Measurements from ENCODE around the gene NFKB2. TPM values are rescaled to one million over a fixed set of nuclear protein-coding genes. Genes with fewer than 3 reads are reported as not detected.

The NFKB2 gene
- total and polyA plus RNA-seq, 4 donors, result 6.4 to 16.6 (median 12.2) TPM

GRCh38 chr10:102375867-102376266, 19.6 kb upstream of the NFKB2 start:
- Histone ChIP-seq H3K36me3 (ENCODE audit: control insufficient read depth, insufficient read depth, low read length) (peaks cover 79% of the 10 kb centered on the region), H3K9me3 (ENCODE audit: control insufficient read depth, insufficient read depth, low read length) (peaks cover 2% of the 10 kb centered on the region), H3K27me3 (ENCODE audit: control insufficient read depth, insufficient read depth, low read length) (no peaks in the 10 kb centered on the region), H3K27ac (ENCODE audit: low read depth, low read length) (no peak overlapping the region), H3K4me1 (ENCODE audit: control insufficient read depth, insufficient read depth, low read length) (no peaks in the 10 kb centered on the region), H3K4me3 (ENCODE audit: low read depth, low read length) (no peak overlapping the region)
- no peak for DNase-seq (ENCODE audit: low read depth in 4 of 6, low spot score in 6 of 6)
- 71% methylated on average over 2 of the region's 2 CpGs for whole genome bisulfite sequencing (ENCODE audit: insufficient coverage)

GRCh38 chr10:102376901-102377300, 18.6 kb upstream of the NFKB2 start:
- Histone ChIP-seq H3K9me3 (ENCODE audit: control insufficient read depth, insufficient read depth, low read length) (no peaks in the 10 kb centered on the region), H3K27ac (ENCODE audit: low read depth, low read length) (no peak overlapping the region), H3K27me3 (ENCODE audit: control insufficient read depth, insufficient read depth, low read length) (no peaks in the 10 kb centered on the region), H3K4me3 (ENCODE audit: low read depth, low read length) (no peak overlapping the region), H3K36me3 (ENCODE audit: control insufficient read depth, insufficient read depth, low read length) (peaks cover 81% of the 10 kb centered on the region), H3K4me1 (ENCODE audit: control insufficient read depth, insufficient read depth, low read length) (no peaks in the 10 kb centered on the region)
- 93% methylated on average over 6 of the region's 12 CpGs for WGBS (ENCODE audit: insufficient coverage)
- no peak for DNase-seq (ENCODE audit: low read depth in 4 of 6, low spot score in 6 of 6)

GRCh38 chr10:102379383-102379782, 16.1 kb upstream of the NFKB2 start:
- peaks cover 77% of the 10 kb centered on the region for H3K36me3 ChIP-seq (ENCODE audit: control insufficient read depth, insufficient read depth, low read length)
- 96% methylated on average over 6 of the region's 6 CpGs for WGBS (ENCODE audit: insufficient coverage)
- no peaks in the 10 kb centered on the region for H3K4me1 ChIP-seq (ENCODE audit: control insufficient read depth, insufficient read depth, low read length)

GRCh38 chr10:102381983-102382382, 13.5 kb upstream of the NFKB2 start:
- Histone ChIP-seq H3K27ac (ENCODE audit: low read depth, low read length) (no peak overlapping the region), H3K4me1 (ENCODE audit: control insufficient read depth, insufficient read depth, low read length) (peaks cover 8% of the 10 kb centered on the region), H3K9me3 (ENCODE audit: control insufficient read depth, insufficient read depth, low read length) (no peaks in the 10 kb centered on the region), H3K36me3 (ENCODE audit: control insufficient read depth, insufficient read depth, low read length) (peaks cover 53% of the 10 kb centered on the region), H3K27me3 (ENCODE audit: control insufficient read depth, insufficient read depth, low read length) (no peaks in the 10 kb centered on the region), H3K4me3 (ENCODE audit: low read depth, low read length) (no peak overlapping the region)
- DNase-seq (ENCODE audit: low read depth in 4 of 6, low spot score in 6 of 6), result no peak
- 95% methylated on average over 7 of the region's 9 CpGs for WGBS (ENCODE audit: insufficient coverage)

More at GRCh38 chr10:102379383-102379782, 16.1 kb upstream of the NFKB2 start:
- H3K9me3 ChIP-seq (ENCODE audit: control insufficient read depth, insufficient read depth, low read length), result no peaks in the 10 kb centered on the region
- no peak for DNase-seq (ENCODE audit: low read depth in 4 of 6, low spot score in 6 of 6)
- H3K4me3 ChIP-seq (ENCODE audit: low read depth, low read length), result no peak overlapping the region
- H3K27me3 ChIP-seq (ENCODE audit: control insufficient read depth, insufficient read depth, low read length), result no peaks in the 10 kb centered on the region
- H3K27ac ChIP-seq (ENCODE audit: low read depth, low read length), result no peak overlapping the region

GRCh38 chr10:102382871-102383270, 12.6 kb upstream of the NFKB2 start:
- Histone ChIP-seq H3K27me3 (ENCODE audit: control insufficient read depth, insufficient read depth, low read length) (no peaks in the 10 kb centered on the region), H3K9me3 (ENCODE audit: control insufficient read depth, insufficient read depth, low read length) (no peaks in the 10 kb centered on the region), H3K4me3 (ENCODE audit: low read depth, low read length) (no peak overlapping the region), H3K27ac (ENCODE audit: low read depth, low read length) (no peak overlapping the region), H3K36me3 (ENCODE audit: control insufficient read depth, insufficient read depth, low read length) (peaks cover 50% of the 10 kb centered on the region), H3K4me1 (ENCODE audit: control insufficient read depth, insufficient read depth, low read length) (peaks cover 8% of the 10 kb centered on the region)
- WGBS (ENCODE audit: insufficient coverage), result 88% methylated on average over 4 of the region's 8 CpGs
- no peak for DNase-seq (ENCODE audit: low read depth in 4 of 6, low spot score in 6 of 6)

- Histone ChIP-seq H3K4me3 (ENCODE audit: low read depth, low read length) (no peak overlapping the region), H3K4me1 (ENCODE audit: control insufficient read depth, insufficient read depth, low read length) (peaks cover 8% of the 10 kb centered on the region), H3K36me3 (ENCODE audit: control insufficient read depth, insufficient read depth, low read length) (peaks cover 40% of the 10 kb centered on the region), H3K27ac (ENCODE audit: low read depth, low read length) (no peak overlapping the region), H3K27me3 (ENCODE audit: control insufficient read depth, insufficient read depth, low read length) (no peaks in the 10 kb centered on the region), H3K9me3 (ENCODE audit: control insufficient read depth, insufficient read depth, low read length) (no peaks in the 10 kb centered on the region)
- 62% methylated on average over 4 of the region's 6 CpGs for WGBS (ENCODE audit: insufficient coverage)
- DNase-seq (ENCODE audit: low read depth in 4 of 6, low spot score in 6 of 6), result no peak
These were observed 11.5 kb upstream of the NFKB2 start for GRCh38 chr10:102384053-102384452.

- 64% methylated on average over 2 of the region's 4 CpGs for WGBS (ENCODE audit: insufficient coverage)
- Histone ChIP-seq H3K36me3 (ENCODE audit: control insufficient read depth, insufficient read depth, low read length) (peaks cover 32% of the 10 kb centered on the region), H3K27me3 (ENCODE audit: control insufficient read depth, insufficient read depth, low read length) (no peaks in the 10 kb centered on the region), H3K4me1 (ENCODE audit: control insufficient read depth, insufficient read depth, low read length) (peaks cover 8% of the 10 kb centered on the region), H3K9me3 (ENCODE audit: control insufficient read depth, insufficient read depth, low read length) (no peaks in the 10 kb centered on the region), H3K4me3 (ENCODE audit: low read depth, low read length) (no peak overlapping the region), H3K27ac (ENCODE audit: low read depth, low read length) (no peak overlapping the region)
- DNase-seq (ENCODE audit: low read depth in 4 of 6, low spot score in 6 of 6), result no peak
These were observed 10.7 kb upstream of the NFKB2 start for GRCh38 chr10:102384606-102385429.

- peaks cover 21% of the 10 kb centered on the region for H3K4me1 ChIP-seq (ENCODE audit: control insufficient read depth, insufficient read depth, low read length)
These were observed 5.6 kb upstream of the NFKB2 start for GRCh38 chr10:102389894-102390293.

GRCh38 chr10:102392306-102392705, 3.2 kb upstream of the NFKB2 start:
- Histone ChIP-seq H3K36me3 (ENCODE audit: control insufficient read depth, insufficient read depth, low read length) (peaks cover 4% of the 10 kb centered on the region), H3K9me3 (ENCODE audit: control insufficient read depth, insufficient read depth, low read length) (no peaks in the 10 kb centered on the region), H3K4me3 (ENCODE audit: low read depth, low read length) (no peak overlapping the region), H3K4me1 (ENCODE audit: control insufficient read depth, insufficient read depth, low read length) (peaks cover 35% of the 10 kb centered on the region), H3K27me3 (ENCODE audit: control insufficient read depth, insufficient read depth, low read length) (peaks cover 5% of the 10 kb centered on the region), H3K27ac (ENCODE audit: low read depth, low read length) (no peak overlapping the region)
- no peak for DNase-seq (ENCODE audit: low read depth in 4 of 6, low spot score in 6 of 6)
- 86% methylated on average over 3 of the region's 5 CpGs for WGBS (ENCODE audit: insufficient coverage)

More at GRCh38 chr10:102389894-102390293, 5.6 kb upstream of the NFKB2 start:
- H3K27me3 ChIP-seq (ENCODE audit: control insufficient read depth, insufficient read depth, low read length), result peaks cover 2% of the 10 kb centered on the region
- H3K36me3 ChIP-seq (ENCODE audit: control insufficient read depth, insufficient read depth, low read length), result no peaks in the 10 kb centered on the region
- H3K27ac ChIP-seq (ENCODE audit: low read depth, low read length), result no peak overlapping the region
- no peak overlapping the region for H3K4me3 ChIP-seq (ENCODE audit: low read depth, low read length)
- DNase-seq (ENCODE audit: low read depth in 4 of 6, low spot score in 6 of 6), result no peak
- WGBS (ENCODE audit: insufficient coverage), result 100% methylated on average over 1 of the region's 3 CpGs
- no peaks in the 10 kb centered on the region for H3K9me3 ChIP-seq (ENCODE audit: control insufficient read depth, insufficient read depth, low read length)

All from spinal cord (tissue), 10 donors.